Muscle of arm (tissue), 12 donors: ENCODE results near the gene RGL1. TPM values are rescaled to one million over a fixed set of nuclear protein-coding genes. Genes with fewer than 3 reads are reported as not detected.

Source experiments
- DNase-seq: peaks from one replicate; pipeline ENCODE4 v3.0.0-alpha.2; 2013
- polyA plus RNA-seq, 12 donors: library from polyadenylated mRNA; unstranded; fragments of 120-200 nt; gene quantifications; one replicate each; pipeline ENCODE4 v1.2.1, GENCODE V29; 2013; ENCODE audit not compliant: insufficient read length in 12 of 12

The RGL1 gene
- polyA plus RNA-seq, 12 donors: 22.3 to 41.5 (median 28.6) TPM; not detected in 1

DNA sequence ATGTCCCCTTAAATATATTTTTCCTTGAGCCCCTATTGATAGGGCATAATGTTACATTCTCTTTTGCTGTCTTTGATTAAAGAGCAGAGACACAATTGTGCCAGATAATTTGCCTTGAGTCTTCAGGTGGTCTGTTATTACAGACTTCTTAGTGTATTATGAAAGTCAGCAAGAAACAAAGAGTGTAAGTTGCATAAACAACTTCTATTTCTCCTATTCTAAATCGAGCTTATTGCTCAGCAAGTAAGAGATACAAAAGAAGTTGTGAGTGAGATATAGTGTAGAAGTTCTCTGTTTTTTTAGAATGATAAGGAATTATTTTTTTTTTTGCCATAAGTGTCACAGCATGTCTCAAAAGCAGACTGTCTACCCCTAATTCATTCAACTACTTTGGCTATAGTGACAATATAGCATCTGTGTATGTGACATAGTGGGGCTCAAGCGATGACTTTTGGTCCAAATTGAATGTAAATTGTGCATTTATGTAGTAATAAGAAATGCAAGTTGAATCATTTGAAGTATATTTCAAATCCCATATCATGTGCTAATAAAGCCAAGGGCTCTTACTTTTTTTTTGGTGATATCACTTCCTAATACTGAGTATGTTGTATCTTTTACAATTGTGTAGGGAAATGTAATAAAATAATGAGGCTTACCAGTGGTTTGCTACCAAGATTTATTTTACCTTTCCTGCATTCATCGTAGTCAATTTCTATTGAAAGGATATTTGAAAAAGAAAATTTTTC lies 81.3 kb downstream of the RGL1 start:
- DNase-seq: no peak

DNA sequence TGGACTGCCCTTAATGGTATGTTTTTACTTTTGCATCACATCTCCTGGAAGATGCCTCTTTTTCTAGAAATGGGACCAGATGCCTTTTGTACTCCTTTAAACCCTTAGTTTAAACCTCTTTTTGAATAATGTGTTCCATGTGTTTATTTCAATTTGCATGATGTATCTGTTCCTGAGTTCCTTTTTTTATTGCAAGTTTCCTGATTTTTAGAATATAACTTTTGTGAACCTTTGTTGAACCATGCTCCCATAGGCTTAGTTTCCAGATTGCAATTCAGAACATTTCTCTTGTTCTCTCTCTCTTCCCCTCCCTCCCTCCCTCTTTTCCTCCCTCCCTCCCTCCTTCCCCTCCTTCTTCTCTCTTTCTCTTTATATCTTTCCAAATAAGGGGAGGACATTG lies 81.9 kb downstream of the RGL1 start:
- DNase-seq: no peak

DNA sequence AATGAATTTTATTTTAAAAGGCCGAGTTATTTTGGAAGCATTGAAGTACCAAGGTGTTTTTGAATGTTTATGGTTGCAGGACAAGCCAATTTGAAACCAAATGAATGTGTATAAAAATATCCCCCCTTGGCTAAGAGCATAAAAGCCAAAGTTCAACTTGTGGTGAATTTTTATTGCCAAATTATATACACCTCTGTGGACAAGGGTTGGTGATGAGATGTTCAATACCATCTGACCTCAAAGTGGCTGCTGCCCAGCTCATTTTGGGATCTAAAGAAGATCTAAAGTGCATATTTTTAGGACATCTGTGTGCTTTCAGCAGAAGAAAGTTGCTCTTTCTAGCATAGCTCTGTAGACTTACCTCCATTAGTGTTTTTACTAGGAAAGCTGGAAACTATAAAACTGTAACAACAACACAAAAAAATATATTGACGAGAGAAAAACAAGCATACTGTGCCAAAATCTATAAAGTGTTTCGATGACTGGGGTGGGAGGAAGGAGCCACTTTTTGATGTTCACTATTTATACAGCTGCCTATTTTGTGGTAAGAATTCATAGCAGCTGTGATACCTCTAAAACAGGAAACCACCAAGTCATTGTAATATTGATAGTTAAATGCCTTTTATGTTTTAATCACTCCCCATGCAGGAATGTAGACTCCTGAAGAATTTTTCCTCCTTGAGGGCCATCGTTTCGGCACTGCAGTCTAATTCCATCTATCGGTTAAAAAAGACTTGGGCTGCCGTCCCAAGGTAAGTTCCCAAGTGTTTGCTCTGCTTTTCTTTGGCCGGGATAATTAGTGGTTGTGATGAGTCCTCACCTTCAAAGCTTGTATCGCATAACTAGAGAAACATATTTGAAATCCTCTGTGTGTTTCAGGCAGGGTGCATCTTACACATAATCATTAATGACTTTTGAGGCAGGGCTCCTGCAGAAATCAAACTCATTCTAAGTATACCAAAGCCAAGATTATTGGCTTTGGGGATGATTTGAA lies 83.2 kb downstream of the RGL1 start:
- DNase-seq: no peak

DNA sequence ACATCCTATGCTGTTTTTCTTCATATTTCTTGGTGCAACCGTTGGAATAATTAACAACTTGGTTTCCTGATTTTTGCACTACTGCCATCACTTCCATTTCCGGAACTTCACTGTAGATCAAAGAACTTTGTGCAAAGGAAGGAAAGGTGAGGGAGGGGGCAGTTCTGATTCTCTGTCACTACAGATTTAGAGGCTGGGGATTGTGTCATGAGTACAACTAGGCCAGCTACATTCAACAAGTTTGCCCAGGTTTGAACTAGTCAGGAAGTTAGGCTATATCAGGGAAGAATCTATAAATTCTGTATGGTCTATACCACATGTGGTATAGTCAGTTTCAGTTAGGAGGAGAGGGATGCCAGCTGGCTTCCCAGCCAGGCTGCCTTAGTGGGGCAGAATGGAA lies 84.2 kb downstream of the RGL1 start:
- DNase-seq: no peak

GRCh38 chr1:183891158-183891856 lies 86.4 kb downstream of the RGL1 start:
- DNase-seq: no peak

DNA sequence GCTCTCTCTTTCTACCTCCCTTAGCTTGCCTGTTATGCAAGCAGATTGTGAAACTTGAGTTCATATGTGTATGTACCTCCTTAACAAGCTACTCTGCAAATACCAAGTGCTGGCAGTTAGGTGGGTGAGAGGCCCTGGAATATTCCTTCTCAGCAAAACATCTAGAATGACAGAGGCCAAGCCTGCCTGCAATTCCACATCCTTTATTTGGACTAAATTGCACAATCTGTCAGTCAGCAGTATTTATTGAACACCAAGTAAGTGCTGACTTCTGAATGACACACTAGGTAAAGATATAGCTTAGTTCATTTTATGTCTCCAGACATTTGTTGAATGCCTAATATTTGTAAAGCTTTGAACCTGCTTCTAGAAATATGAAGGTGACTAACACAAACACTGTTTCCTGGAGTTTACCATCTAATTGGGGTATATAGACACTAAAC lies 87.5 kb downstream of the RGL1 start:
- no peak for DNase-seq

GRCh38 chr1:183893561-183894289 lies 88.8 kb downstream of the RGL1 start:
- DNase-seq: no peak

- DNase-seq: no peak
These were observed 89.3 kb downstream of the RGL1 start for GRCh38 chr1:183894290-183894565.

DNA sequence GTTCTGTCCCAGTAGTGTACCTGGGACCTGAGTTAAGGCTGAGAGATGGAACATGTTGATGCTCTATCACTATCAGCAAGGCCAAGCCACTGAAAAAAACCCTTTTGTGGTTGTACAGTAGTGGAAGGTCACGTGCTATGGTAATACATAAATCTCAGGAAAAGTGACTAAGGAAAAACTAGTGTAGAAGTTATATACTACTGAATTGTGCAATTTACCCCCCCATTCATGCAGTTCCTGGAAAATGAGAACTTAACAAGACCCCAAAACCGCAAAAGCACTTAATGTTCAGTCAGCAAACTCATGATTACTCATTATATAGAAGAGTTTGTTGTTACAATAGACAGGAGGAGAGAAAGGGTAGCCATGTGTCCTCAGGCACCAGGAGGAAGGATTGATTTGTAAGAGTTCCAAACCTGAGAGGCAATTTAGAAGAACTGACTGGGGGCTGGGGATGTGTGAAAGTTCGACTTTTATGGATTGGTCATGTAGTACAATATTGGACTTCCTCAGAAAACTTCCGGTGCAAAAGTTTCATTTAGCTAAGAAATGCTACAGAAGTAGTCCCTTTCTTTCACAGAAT lies 91.6 kb downstream of the RGL1 start:
- no peak for DNase-seq

DNA sequence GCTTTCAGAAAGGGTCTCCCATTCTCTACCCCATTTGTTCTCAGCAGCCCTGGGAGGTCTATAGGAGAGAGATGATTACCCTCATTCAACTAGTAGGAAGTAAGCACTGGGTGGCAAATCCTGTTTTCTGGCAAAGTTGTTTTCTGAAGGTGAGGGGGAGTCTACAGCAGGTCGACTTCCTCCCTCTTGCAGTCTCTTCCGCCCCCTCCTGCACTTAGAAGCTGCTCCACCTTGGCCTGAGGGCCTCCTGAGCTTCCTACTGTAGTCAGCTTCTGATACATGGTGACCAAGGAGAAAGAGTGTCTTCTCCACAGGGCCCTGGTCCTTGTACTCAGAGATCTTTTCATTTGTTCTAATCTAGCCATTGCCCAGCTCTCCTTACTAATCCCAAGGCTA lies 93.1 kb downstream of the RGL1 start:
- DNase-seq: no peak

DNA sequence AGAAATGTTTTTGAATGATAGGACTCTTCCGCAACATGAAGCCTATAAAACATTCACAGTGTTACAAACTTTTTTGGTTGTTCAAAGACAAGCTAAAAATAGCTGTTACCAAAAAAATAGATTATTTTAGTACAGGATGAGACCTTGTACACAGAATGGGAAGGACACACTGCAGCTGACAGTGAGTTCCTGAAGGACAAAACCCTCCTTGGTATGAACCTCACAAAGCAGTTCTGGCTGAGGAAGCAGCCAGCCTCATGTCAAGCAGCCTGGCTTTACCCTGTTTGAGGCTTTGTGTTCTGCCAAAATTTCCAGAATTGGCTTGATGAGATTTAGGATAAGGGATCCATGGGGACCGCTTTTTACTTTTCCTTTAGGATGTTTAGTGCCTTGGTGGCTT lies 93.7 kb downstream of the RGL1 start:
- no peak for DNase-seq

DNA sequence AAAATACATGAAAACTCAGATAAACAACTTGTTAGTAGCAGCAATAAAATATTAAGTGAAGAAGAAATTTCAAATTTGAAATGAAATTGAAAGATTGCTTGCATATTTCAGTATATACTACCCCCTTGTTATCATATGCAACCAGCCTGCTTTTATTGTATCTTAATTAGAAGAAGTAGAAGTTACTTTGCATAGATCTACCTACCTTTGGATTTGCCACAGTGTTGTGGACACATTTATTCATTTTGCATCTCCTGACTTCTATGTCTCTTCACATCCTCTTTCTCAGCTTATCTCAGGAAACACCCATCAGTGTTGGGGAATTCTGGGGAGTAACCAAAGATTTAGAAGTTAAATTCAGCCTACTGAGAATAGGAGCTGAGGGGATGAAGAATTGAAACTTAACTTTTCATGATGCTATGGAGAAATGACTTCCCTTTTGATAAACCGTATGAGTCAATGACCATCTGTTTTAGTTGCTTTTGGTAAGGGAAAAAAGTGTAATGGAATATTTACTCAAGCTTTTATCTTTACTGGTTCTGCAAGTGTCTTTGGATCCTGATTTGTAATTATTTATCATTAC lies 96.9 kb downstream of the RGL1 start:
- DNase-seq: no peak

- no peak for DNase-seq
These were observed 98.2 kb downstream of the RGL1 start for GRCh38 chr1:183903101-183903500.

- DNase-seq: no peak
These were observed 100.7 kb downstream of the RGL1 start for GRCh38 chr1:183905508-183906113.

GRCh38 chr1:183907070-183907469 lies 102.2 kb downstream of the RGL1 start:
- DNase-seq: no peak

DNA sequence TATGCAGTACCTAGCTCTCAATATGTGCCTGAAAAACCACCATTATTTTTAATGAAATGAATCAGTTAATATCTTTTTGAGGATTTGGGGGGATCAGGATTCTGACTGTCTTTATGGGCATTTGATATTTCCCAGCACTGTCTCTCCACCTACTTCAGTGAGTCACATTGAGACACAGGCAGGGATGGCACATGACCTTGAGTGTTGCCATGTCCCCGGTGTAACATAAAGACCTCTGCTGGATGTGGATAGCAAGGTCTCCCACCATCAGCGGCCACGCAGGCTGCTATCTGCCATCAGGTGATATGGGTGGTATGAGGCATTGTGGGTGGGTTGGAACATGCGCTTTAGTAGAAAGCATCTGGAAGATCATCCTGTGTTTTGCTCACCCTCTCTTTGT lies 103.2 kb downstream of the RGL1 start:
- DNase-seq: no peak

DNA sequence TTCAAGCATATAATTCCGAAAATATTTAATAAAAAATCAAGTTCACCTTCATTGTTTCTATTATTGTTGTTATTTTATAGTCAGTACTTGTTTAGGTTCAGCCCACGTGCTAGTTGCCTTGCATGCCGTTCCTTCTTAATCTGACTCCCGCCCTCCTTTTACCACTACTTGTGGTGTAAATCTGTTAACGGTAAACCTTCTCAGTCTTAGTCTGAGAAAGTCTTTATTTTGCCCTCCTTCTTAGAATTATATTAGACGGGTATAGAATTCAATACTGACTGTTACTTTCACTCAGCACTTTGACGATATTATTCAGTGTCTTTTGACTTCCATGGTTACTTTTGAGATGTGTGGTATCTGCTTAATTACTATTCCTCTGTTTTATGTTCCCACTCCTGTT lies 104.8 kb downstream of the RGL1 start:
- no peak for DNase-seq

DNA sequence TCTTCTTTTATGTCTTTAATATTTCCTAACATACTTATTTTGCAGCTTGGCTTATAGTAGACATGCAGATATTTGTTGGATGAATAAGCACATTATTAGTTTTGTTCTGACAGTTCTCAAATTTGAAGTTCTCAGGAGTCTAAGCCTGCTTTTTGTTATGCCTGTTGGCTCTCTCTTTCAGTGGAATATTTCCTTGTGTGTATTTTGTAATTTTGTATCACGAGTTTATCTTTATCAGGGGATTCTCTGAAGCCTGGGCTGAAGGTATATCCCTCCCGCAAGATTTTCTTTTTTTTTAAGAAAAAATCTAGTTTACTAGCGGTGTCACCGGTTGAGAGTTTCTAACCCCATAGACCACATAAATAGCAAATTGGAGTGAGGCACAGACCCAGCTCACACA lies 105.9 kb downstream of the RGL1 start:
- DNase-seq: no peak

DNA sequence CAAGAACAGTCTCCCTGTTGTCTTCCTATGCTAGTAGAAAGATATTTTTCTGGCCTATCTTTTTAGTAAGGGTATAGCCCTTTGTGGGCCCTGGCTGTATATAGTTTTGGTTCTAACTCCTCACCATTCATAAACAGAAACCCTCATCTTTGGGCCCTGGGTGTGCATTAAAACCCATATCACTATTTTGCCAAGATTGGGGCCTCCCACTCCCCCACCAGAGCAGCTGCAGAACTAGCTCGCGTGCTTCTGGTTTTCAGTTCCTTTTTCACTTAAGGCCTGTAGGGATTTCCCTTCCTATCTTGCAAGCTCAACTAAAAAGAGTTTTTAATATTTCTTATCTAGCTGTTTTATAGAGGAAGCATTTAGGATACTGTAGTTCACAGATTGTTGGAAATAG lies 106.4 kb downstream of the RGL1 start:
- no peak for DNase-seq

GRCh38 chr1:183912265-183912886 lies 107.5 kb downstream of the RGL1 start:
- no peak for DNase-seq
